HG03469 (cell line): ENCODE data around the gene XXYLT1.

Experiments used
- ATAC-seq: cut with Tn5 transposase; IDR thresholded peaks from one replicate; pipeline ENCODE4 v1.9.1; 2021; ENCODE audit warnings: mild to moderate bottlenecking, moderate library complexity, moderate number of reproducible peaks; ENCODE audit not compliant: unreplicated experiment

The XXYLT1 gene

DNA sequence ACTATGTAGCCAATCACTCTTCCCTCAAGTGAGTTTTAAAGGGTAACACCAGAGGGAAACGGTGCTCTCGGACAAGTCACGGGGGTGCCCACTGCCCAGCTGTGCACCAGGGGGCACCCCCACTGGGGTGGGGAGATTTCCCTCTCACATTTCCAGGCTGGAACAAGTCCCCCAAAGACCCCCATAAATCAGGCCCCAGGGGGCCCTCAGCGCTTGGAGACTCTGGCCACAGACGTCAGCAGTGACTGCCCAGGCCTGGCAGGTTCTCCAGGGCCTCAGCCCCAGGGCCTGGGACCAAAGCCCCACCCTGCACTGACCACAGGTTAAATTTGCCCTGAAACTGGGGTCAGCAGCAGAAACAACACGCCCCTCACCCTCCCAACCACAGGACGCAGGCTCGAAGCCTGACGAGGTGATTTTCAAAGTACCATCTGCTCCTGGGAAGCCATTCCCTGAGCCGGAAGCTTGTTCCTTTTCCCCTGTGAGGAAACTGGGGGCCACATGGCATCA is 17.0 kb downstream of the XXYLT1 start:
- no peak for ATAC-seq

DNA sequence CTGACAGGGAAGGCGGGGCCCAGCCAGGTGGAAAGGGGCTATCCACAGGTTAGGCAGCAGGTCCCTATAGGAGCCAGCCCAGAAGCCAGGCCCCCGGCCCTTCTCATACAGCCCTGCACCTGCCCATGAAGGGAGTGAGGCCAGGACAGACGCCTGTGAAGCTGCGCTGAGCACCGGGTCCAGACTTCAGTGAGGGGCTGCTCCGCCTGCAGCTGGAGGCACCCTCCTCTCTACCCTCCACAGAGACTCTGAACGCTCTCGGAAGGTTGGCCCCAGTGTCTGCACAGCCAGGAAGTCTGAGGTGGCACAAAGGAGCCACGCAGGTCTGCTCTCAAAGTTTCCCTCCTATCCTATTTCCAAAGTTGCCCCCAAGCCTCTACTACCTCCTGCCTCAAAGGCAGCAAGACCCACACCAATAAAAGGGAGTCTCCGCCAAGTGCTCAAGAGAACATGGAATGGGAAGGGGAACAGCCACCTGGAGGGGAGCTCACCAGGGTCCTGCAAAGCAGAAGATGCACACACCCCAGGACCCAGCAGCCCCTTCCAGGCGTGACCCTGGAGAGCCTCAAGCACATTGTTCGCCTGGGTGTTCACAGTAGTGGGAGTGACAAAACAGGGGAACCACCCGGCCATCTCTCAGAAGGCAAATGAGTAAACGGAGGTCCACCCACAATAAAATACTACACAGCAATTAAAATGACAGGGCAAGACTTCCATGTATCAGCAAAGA is 19.5 kb downstream of the XXYLT1 start:
- no peak for ATAC-seq

DNA sequence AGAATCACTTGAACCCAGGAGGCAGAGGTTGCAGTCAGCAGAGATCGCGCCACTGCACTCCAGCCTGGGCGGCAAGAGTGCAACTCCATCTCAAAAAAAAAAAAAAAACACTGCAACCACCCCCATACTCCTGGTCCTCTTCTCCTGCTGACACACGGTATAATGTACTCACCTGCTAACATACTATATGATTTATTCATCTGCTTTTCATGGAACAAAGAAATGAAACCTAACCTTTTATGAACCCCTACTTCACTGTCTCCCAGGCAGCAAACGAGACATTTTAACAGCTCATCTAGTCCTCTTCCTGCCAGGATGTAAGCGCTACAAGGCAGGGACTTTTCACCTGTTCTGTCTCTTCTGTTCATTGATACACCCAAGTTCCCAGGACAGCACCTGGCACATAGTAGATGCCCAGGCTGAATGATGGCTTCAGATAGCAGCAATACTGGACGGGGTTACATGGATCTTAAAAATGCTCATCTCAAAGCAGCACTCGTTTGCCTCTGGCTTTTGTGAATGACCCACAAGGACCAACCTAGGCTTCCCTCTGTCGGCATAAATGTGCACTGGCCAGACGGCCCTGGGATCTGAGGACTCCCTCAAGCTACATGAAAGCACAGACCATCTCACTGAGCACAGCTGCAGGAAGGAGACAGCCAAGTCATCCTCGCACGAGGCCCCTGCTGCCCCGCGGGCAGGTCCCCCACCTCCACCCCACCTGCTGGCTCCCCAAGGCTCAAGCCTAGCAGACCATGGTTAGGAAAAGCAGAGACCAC is 20.3 kb downstream of the XXYLT1 start:
- ATAC-seq, result no peak

DNA sequence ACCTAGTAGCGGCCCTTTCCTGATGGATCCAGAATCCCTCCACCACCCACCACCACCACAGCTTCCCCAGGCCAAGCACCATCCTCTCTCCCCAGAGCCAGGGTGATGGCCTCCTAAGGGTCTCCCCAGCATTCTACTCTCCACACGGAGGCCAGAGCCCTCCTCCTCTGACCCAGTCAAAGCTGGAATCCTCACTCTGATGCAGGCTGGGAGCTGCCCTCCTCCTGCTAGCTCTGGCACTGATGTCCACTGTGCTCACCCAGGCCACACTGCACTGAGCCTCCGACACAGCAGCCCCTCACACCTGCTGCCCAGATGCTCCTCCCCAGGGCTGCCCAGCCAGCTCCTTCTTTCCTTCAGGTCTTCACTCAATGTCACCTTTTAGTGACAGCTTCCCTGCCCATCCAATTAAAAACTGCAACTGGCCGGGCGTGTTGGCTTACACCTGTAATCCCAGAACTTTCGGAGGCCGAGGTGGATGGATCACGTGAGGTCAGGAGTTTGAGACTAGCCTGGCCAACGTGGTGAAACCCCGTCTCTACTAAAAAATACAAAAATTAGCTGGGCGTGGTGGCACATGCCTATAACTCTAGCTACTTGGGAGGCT is 21.0 kb downstream of the XXYLT1 start:
- ATAC-seq, result no peak

DNA sequence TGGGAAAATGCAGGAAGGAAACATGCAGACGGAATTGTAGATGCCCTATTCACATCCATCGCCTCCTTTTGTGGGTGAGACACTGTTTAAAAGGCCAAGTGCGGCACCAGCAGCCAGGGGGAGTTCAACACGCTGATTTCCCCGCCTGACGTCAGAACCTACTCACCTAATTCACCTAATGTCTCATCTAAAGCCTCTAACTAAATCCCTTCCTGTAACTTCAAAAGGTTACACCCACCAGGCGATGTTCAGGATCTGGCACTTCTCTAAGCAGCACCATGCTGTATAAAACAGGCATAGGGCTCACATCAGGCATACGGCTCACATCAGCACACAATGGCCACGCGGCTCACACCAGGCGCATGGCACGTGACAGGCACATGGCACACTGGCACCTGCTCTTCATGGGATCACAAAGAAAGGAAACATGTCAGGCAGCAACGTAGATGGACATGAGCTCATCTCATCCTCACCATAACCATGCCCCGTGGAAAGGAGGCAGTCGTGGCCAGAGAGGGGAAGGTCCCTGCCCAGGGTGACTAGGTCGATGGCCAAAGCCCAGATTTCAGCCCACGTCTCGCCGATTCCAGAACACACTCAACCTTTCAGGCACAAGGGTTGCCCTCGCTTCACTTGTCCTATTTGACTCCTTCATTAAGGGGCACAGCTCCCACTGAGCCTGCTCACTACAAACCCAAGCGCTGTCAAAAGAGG is 21.7 kb downstream of the XXYLT1 start:
- ATAC-seq, result no peak

DNA sequence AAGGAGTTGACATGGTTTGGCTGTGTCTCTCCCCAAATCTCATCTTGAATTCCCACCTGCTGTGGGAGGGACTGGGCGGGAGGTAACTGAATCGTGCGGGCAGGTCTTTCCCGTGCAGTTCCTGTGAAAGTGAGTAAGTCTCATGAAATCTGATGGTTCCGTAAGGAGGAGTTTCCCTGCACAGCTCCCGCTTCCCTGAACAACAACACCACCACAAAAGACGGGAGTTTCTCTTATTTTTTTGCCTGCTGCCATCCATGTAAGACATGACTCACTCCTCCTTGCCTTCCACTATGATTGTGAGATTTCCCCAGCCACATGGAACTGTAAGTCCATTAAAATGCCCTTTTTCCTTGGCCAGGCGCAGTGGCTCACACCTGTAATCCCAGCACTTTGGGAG is 22.7 kb downstream of the XXYLT1 start:
- ATAC-seq, result no peak

DNA sequence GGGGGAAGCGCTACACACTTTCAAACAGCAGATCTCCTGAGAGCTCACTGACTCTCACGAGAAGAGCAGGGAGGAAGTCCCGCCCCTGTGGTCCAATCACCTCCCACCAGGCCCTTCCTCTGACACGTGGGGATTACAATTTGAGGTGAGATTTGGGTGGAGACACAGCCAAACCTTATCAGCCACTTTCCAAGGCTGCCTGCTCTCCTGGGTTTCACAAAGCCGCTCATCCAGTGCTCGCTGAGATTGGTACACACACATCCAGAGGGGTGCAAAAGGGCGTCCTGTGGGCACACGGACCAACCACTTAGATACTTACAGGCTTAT is 23.1 kb downstream of the XXYLT1 start:
- no peak for ATAC-seq

DNA sequence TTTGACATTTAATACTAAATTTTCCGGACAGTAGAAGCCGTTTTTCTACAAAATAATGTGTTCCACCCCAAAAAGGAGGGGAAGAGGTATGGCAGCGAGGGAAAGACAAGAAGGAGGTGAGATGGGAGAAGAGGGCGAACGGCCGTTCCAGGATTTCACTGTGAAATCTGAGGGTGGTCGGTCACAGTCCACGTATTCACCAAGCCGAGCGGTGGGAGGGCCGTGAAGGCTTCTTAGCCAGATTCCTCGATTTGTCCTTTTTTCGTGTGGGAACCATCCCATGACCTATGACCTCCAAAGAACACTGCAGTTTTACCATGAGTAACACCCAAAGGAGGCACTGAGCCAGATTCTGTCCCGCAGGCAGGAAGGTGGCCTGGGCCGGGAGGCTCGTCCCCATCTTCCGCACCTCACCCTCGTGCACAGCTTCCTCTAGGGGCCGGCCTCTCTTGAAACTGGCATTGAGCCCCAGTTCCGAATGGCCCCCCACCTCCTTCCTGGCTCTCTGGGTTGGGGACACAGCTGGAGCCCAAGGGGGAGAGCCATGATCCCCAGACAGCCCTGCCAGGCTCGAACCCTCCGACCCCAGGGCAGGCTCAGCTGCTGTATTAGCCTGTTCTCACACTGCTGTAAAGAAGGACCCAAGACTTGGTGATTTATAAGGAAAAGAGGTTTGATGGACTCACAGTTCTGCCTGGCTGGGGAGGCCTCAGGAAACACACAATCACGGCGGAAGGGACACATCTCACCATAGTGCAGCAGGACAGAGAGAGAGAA is 23.7 kb downstream of the XXYLT1 start:
- no peak for ATAC-seq

DNA sequence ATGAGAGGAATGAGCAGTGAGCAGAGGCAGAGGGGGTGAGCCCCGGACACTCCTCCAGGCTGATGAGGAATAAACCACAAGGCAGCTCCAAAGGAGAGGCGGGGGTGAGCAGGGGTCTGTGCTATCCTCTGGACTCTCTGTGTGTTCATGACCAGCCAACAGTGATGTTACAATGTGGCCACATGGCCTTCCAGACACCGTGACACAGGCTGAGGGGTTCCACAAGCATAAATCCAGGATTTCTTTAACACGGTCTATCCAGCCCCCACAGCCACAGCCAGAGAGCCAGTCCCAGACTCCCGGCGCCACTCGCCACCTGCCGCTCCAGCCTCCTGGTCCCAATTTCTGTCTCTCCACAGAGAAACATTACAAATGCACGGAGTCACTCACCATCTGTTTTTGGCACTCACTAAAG is 24.4 kb downstream of the XXYLT1 start:
- ATAC-seq, result no peak

DNA sequence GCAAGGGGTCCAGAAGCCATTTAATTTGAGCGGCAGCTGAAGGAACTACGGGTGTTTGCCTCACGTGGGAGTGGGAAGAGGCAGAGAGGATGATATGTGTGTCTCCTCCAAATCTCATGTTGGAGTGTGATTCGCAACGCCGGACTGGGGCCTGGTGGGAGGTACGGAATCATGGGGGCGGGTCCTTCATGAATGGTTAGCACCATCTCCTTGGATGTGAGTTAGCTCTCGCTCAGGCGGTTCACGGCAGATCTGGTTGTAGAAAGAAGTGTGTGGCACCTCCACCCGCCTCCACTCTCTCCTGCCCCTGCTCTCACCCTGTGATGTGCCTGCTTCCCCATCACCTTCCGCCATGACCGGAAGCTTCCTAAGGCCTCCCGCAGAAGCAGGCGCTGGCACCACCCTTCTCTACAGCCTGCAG is 25.4 kb downstream of the XXYLT1 start:
- no peak for ATAC-seq

DNA sequence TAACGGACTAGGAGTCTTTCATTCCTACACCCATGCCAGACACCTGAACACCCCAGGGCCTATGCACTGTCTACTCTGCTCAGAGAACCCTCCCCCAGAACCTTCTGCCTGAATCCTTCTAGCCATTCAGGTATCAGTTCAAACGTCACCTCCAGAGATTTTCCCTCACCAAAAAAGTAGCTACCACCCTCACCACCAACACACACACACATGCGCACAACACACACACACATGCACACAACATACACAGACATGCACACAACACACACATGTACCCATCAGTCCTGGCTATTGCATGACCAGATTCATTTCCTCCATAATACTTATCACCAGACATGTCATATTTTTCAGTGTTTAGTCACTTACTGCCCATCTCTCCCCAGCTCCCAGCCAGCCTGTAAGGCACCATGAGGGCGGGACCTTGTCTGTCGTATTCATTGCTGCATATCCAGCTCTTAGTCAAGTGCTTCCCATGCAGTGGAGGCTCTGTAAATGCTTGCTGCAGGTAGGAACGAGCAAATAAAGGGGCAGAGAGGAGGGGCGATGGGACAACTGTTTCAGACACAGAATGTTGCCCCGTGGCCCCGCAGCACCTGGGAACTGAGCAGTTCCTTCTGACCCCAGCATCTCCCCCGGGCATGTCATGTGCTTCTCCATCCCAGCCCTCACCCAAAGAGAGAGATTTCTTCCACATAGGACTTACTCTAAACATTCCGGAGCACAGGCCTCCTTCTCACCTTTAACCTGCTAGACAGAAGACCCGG is 29.2 kb downstream of the XXYLT1 start:
- ATAC-seq, result no peak

DNA sequence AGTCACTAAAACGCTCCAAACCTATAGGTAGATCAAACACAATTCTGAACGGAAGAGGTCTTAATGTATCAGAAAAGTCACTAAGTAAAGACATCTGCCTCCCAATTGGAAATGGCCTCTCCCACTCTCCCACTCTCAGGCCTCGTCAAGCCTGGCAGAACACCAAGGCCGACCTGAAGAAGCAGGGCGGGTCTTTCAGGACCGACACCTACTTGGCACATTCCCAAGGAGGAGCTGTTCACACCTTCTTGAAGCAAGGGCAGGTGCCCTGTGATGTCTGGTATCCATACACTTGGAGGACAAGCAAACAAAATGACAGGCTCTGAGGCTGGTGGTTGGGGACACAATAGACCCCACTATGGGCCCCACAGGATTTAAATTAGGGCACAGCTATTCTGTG is 30.0 kb downstream of the XXYLT1 start:
- no peak for ATAC-seq

DNA sequence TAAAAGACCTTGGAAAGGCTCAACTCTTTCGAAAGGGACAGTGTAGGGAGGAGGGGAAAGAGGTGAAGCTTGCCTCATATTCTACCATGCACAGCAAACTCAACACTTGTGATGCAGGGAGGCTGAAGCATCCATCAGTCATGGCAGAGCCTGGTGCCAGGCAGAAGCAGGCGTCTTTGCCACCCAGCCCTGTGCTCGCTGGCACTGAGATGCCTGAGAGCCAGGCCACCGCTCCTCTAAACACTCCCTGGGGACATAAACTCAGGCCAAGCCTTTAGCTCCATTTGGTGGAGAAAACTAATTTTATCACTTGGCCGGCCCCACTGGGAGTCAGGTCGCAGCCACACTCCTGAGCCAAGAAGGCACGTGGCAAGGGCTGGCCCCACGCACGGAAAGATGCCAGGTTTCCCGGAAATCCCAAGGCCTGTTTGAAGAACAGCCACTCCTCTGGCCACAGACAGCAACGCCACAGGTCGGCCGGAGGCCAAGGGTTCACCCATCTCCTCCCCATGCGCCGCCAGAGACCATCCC is 30.7 kb downstream of the XXYLT1 start:
- ATAC-seq, result no peak

DNA sequence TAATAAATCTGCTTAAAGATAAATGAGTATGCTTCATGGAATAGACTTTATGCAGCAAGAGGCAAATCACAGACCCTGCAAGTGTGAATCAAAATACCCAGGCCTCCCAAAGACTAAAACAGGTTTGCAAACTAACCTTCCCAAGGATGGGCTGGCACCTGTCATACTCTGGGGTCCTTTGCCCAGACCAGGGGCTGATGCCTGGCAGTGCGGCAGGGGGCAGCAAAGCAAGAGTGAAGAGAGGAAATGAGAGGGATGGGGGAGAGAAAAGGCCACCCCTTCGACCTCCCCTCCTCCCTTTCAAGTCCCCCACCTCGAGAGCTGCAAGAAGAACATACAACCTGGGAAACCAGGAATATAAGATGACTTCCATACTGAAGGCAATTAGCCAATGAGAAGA is 31.8 kb downstream of the XXYLT1 start:
- ATAC-seq, result no peak

DNA sequence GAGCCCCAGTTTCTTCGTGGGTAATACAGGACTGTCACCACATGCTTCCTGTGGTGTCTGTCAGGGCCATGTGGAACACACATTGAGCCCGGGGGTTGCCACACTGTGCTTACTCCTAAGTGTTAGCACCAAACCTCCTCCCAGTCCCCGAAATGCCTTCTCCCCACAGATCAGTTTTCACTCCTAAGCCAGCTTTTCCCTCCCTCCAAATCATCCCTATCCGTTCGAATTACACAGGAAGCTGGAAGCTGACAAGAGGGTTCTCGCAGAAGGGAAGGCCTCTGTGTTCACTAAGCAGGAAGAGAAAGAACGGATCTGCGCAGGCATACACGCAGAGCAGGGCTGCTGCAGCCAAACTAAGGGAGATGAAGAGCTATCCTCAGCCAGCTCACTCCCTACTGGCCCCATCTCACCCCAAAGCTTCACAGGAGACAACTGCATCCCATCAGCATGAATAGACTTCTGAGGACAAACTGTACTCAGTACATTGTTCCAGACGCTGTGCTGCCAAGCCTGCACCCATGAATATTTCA is 32.3 kb downstream of the XXYLT1 start:
- no peak for ATAC-seq

DNA sequence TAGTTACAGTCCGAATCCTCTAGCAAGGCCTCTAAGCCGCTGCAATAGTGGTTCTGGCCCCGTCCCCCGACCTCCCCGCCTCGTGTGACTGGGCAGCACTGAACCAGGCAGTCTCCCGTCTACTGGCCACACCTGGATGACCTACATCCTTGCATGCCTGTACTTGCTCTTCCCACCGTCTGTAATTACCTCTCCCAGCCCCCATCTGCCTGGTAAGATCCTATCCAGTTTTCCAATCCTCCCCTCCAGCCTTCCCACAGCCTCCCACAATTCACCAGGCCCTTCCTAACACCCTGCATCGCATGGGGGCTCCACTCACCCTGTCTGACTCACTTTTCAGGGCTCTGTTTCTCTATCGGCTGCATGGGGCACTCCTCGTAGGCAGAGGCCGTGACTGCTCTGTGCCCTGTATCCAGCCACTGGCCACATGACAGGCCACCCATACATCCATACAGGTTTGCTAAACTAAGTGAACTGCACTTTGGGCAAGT is 32.8 kb downstream of the XXYLT1 start:
- no peak for ATAC-seq

DNA sequence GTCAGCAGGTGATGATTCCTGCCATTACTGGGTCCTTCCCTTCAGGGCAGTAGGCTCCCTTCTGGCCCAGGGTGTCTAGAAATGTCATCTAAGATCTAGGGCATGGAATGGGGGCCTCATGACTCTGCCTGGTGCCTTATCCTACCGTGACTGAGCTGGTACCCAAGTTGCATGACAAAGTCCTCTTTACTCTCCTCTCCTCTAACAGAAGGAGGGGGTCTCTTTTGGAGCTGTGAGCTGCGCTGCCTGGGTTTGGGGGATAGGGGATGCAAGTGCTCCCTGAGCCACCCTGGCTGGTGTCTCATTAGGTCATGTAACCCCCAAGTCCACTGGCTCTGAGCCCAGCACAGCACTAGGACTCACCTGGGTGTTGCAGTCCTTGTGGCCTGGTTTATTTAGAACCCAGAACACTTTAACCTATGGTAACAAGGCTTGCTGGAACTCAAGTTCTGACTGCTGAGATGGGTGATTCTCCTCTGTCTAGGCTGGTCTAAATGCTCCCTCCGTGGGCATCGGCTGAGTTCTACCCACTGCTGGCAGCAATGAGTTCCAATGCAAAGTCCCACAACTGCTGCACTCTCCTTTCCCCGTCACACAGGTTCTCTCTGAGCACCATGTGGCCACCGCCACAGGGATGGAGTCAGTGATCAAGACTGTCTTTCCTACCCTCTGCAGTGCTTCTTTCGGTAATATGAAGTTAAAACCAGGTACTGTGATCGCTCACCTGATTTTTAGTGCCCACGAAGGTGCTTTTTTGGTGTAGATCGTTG is 34.0 kb downstream of the XXYLT1 start:
- ATAC-seq, result no peak

DNA sequence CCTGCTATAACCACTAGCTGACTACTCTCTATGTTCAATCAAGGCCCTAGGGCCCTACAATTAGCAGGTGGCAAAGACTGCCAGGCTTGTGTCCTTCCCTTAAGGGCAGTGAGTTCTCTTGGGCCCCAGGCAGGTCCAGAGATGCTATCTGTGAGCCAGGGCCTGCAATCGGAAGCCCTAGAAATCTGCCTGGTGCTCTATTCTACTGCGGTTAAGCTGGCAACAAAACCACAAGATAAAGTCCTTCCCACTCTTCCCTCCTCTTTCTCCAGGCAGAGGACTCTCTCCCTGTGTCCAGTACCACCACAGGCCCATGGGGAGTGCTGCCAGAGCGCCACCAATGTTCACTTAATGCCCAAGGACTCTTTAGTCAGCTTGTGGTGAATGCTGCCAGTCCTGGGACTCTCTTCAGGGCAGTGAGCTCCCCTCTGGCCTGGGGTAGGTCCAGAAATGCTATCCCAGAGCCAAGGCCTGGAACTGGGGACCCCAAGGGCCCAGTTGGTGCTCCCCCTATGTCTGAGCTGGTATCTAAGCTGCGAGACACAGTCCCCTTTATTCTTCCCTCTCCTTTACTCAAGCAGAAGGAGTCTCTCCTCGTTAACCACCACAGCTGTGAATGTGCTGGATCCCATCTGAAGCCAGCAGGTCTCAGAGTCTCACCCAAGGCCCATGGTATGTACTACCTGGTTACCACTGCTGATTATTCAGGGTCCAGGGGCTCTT is 34.7 kb downstream of the XXYLT1 start:
- no peak for ATAC-seq
